Fibroblast of villous mesenchyme (primary cell): ENCODE data around the gene GLTPD2. TPM values are rescaled to one million over a fixed set of nuclear protein-coding genes. Genes with fewer than 3 reads are reported as not detected.

ENCODE experiments used
- DNase-seq: peaks from one replicate; pipeline ENCODE4 v3.0.0-alpha.2; 2010; ENCODE audit warnings: low read depth
- H3K4me3 ChIP-seq: 2 replicates; pipeline ENCODE4 v1.5.1; 2011; ENCODE audit warnings: low read depth, mild to moderate bottlenecking, low read length
- total RNA-seq: library from RNA; depleted of rRNA; stranded (reverse); fragments of >200 nt; gene quantifications from 2 replicates; pipeline ENCODE4 v1.2.3, GENCODE V29; 2012
- TF ChIP-seq, protein P1 (sequence below): IDR thresholded peaks from 2 replicates; pipeline ENCODE4 v1.5.1; 2012; ENCODE audit warnings: low read depth, mild to moderate bottlenecking, low read length; ENCODE audit not compliant: insufficient read depth

The GLTPD2 gene
- total RNA-seq, 1 donor, result not detected

- peak; percentile 93 for DNase-seq
- H3K4me3 ChIP-seq, result peak overlapping the region; percentile 72
- TF ChIP-seq, protein P1, sequence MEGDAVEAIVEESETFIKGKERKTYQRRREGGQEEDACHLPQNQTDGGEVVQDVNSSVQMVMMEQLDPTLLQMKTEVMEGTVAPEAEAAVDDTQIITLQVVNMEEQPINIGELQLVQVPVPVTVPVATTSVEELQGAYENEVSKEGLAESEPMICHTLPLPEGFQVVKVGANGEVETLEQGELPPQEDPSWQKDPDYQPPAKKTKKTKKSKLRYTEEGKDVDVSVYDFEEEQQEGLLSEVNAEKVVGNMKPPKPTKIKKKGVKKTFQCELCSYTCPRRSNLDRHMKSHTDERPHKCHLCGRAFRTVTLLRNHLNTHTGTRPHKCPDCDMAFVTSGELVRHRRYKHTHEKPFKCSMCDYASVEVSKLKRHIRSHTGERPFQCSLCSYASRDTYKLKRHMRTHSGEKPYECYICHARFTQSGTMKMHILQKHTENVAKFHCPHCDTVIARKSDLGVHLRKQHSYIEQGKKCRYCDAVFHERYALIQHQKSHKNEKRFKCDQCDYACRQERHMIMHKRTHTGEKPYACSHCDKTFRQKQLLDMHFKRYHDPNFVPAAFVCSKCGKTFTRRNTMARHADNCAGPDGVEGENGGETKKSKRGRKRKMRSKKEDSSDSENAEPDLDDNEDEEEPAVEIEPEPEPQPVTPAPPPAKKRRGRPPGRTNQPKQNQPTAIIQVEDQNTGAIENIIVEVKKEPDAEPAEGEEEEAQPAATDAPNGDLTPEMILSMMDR, result peak; percentile 66
Observed at GRCh38 chr17:4789951-4790704, 1.4 kb downstream of the GLTPD2 start.

DNA sequence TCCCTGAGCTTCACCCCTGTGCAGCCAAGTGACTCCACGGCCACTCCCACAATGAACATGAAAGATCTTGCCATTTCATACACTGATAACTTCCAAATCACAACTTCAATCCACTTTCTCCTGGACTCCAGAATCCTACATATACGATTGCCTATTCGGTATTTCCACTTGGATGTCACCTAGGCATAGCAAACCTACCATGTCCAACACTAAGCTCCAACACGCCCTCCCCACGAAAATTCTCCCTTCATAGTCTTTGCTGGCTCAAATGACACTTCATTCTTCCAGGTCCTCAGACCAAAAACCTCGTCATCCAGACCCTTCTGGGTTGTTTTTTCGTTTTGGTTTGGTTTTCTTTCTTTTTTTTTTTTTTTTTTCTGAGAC, 1.9 kb downstream of the GLTPD2 start:
- TF ChIP-seq, protein P1, result no peak
- DNase-seq, result no peak
- H3K4me3 ChIP-seq, result peak overlapping the region; percentile 72

DNA sequence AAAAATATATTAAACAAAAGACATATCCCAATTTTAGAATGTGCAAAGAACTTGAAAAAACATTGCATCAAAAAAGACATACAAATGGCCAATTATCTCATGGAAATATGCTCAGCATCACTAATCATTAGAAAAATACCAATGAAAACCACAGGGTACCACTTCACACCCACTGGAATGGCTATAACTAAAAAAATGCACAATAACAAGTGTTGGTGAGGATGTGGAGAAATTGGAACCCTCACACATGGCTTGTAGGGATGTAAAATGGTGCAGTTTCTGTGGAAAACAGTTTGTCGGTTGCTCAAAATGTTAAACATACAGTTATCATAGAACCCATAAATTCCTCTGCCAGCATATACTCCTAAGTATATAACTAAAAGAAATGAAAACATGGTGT, 6.4 kb downstream of the GLTPD2 start:
- no peak overlapping the region for H3K4me3 ChIP-seq
- TF ChIP-seq, protein P1, result no peak
- DNase-seq, result no peak

DNA sequence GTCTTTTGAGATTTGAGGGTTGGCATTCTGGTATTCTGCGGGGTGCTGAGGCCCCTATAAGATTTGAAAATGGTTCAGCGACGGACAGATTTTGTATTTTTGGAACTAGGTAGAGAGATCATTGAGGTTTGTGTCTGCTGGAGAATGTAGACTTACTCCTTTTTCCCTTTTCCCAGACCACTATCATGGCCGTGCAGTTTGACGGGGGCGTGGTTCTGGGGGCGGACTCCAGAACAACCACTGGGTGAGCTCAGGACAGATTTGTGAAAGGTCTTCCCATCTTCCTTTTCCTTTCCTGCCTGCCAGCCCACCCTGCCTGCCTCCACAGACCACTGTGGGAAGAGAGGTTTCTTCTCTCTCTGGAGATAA, 7.8 kb downstream of the GLTPD2 start:
- peak overlapping the region; percentile 97 for H3K4me3 ChIP-seq

DNA sequence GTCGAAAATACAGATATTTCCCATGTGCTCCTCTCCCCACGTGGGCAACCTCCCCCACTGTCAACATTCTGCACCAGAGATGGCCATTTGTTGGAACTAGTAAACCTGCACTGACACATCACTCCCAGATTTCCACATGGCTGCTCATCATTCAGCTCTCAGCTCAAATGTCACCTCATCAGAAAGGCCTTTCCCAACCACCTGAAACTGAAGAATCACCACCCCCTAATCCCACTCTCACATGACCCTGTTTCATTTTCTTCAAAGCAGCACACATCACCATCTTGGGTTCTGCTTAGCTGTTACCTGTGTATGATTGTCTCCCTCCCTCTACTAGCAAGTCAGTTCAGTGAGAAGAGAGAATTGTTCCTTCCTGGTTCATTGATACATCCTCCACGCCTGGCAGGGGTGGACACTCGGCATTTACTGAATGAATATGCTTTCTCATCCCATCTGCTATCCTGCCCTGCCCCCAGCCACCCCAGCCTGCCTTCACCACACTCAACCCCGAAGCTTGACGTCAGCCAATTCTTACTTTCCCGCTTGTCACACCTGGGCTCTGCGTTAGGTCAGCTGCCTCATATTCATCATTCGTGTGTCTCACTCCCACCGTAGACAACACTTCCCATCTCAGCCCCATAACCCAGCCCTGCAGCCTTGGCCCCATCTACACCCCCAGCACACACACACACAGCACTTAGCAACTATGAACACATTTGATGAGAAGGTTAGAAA, 11.9 kb downstream of the GLTPD2 start:
- no peak for DNase-seq
- TF ChIP-seq, protein P1, result no peak
- no peak overlapping the region for H3K4me3 ChIP-seq

More for the DNA sequence above, 7.8 kb downstream of the GLTPD2 start:
- DNase-seq, result peak; percentile 41
- TF ChIP-seq, protein P1, result no peak

DNA sequence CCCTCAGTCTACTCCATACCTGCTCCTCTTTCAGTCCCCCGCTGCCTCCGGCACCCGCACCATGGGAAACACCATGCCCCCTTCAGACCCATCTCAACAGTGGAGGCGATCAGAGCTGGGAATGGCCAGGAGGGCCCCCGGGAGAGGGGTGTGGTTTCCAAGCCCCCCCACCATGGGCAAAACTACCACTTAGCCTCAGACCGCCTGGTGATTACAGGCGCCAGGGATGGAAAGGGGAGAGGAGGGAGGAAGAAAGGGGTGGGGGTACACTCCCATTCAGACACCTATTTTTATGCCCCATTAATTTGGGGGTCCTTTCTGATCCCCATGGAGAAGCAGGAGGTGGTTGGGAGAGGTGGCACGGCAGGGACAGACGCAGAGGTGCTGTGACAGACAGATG, 13.5 kb downstream of the GLTPD2 start, which contains the start of gene C17orf114:
Gene C17orf114 (minus strand): TSS at position 101 of the 400 bp plus-strand sequence.
- TF ChIP-seq, protein P1, result no peak
- DNase-seq, result no peak
- H3K4me3 ChIP-seq, result no peak within 1 kb of the TSS

DNA sequence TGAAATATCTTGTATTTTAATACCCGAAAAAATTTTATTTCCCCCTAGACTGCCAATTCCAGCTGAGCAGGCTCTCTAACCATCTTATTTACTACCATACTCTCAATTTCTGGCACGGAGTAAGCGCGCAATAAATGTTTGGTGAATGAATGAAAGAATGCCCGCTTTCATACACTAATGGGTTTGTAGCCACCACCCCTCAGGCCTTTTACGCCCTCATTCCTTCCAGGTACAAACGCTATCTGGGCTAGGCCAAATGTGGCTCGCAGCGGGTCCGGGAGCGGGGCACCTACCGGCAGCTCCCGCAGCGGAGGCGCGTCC, 17.7 kb downstream of the GLTPD2 start:
- TF ChIP-seq, protein P1, result no peak
- peak overlapping the region; percentile 72 for H3K4me3 ChIP-seq
- no peak for DNase-seq
